ENCODE data around the gene XAF1.
"Not testable (repeated sequence)": the region's sequence is repeated elsewhere in the genome, so short reads cannot be mapped to it uniquely, and the experiment has no call there.

XAF1 gene

DNA sequence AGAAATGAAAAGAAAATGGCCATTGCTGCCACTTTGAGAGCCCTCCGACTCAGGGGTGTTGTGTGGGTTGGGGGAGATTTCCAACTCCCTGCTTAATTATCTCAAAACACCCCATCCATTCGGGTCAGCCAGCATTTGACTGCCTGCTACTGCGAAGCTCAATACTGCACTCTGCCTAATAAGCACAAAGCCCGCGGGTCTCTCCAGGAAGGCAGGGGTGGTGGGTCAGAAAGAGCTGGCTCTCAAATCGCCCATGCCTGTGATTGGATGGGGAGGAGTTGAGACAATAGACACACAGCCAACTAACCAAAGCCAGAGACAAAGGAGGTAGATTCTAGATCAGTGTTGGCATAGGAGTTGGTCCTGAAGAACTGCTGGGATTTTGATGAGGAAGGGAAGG lies 2.3 kb upstream of the XAF1 start:
- DNase-seq (ENCODE audit: low read depth, low spot score) = peak; percentile 45

- no peak for DNase-seq (ENCODE audit: low read depth, low spot score)
These were observed 565 bp upstream of the XAF1 start for GRCh38 chr17:6755281-6755680.

- DNase-seq (ENCODE audit: low read depth, low spot score) = no peak
These were observed 682 bp downstream of the XAF1 start for GRCh38 chr17:6756425-6757031.

DNA sequence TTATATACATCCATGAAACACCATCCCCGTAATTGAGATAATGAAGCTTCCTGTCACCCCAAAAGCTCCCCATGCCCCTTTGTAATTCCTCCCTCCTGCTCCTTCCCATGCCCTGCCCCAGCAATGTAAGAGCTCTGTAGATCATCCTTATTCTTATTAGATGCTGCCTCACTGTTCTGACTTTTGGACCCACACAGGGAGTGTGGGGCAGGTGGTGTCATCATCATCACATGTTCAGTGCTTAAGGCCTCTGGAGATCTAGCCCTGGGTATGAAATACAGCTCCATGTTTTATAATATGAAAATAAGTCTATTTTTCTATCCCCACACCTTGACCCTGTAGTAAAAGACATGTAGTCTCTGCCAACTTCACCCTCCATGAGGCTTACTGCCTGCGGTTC lies 1.9 kb downstream of the XAF1 start:
- DNase-seq (ENCODE audit: low read depth, low spot score) = no peak

- DNase-seq (ENCODE audit: low read depth, low spot score) = no peak
These were observed 5.9 kb downstream of the XAF1 start for GRCh38 chr17:6761779-6762178.

DNA sequence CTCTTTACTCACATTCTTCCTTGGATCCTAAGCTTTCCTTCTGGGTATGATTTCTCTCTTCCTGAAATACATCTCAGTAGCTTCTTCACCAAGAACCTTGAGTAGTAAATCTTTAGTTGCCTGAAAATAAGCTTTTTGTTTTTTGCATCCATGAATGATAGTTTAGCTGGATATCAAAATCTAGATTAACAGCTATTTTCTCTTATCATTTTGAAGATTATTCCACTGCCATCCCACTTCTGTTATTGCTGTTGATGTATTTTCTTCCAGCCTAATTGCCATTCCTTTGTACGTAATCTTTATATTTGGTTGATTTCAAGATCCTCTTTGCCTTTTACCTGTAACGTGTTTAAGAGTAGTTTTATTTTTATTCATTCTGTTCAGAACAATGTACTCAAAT lies 12.6 kb downstream of the XAF1 start:
- DNase-seq (ENCODE audit: low read depth, low spot score) = no peak

- no peak for DNase-seq (ENCODE audit: low read depth, low spot score)
These were observed 16.2 kb downstream of the XAF1 start for GRCh38 chr17:6772016-6772415.

GRCh38 chr17:6774906-6775305 lies 19.1 kb downstream of the XAF1 start:
- not testable (repeated sequence) for DNase-seq (ENCODE audit: low read depth, low spot score)

- DNase-seq (ENCODE audit: low read depth, low spot score) = peak; percentile 24
These were observed 20.1 kb downstream of the XAF1 start, which contains the start of gene FBXO39 for GRCh38 chr17:6775871-6776405. Gene FBXO39, plus strand, starts transcription at chr17:6776215. Its CDS starts 3,654 bp downstream, at chr17:6779869.

DNA sequence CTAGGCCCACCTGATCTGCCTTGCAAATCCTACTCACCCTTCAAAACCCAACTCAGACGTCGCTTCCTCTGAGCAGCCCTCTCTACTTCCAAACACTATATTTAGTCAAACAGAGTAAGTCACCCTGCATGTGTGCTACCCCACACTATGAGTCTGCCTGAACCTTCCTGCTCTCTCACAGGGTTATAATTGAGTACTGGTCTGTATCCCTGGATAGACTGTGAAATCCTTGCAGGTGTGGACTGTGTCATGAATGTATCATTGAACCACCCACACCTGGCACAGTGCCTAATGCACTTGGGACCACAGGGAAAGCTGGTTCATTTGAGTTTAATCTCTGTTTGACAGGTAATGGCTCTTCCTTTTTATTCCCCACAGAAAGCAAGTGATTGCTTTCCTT lies 23.6 kb downstream of the XAF1 start:
- no peak for DNase-seq (ENCODE audit: low read depth, low spot score)

DNA sequence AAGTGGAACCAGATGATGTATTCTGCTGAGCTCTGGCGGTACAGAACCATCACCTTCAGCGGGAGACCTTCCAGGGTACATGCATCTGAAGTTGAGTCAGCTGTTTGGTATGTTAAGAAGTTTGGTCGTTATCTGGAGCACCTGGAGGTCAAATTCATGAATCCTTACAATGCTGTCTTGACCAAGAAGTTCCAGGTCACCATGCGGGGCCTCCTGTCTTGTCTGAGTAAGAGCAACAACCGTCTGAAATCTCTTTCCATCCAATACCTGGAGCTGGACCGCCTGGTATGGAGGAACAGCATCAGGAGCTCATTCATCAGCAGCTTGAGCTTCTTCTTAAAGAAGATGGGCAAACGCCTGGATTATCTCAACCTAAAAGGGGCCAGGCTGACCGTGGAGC lies 24.2 kb downstream of the XAF1 start:
- no peak for DNase-seq (ENCODE audit: low read depth, low spot score)

GRCh38 chr17:6780886-6781285 lies 25.0 kb downstream of the XAF1 start:
- no peak for DNase-seq (ENCODE audit: low read depth, low spot score)

- no peak for DNase-seq (ENCODE audit: low read depth, low spot score)
These were observed 26.4 kb downstream of the XAF1 start for GRCh38 chr17:6782244-6782643.

- DNase-seq (ENCODE audit: low read depth, low spot score) = peak; percentile 55
These were observed 30.8 kb downstream of the XAF1 start for GRCh38 chr17:6786618-6787017.

DNA sequence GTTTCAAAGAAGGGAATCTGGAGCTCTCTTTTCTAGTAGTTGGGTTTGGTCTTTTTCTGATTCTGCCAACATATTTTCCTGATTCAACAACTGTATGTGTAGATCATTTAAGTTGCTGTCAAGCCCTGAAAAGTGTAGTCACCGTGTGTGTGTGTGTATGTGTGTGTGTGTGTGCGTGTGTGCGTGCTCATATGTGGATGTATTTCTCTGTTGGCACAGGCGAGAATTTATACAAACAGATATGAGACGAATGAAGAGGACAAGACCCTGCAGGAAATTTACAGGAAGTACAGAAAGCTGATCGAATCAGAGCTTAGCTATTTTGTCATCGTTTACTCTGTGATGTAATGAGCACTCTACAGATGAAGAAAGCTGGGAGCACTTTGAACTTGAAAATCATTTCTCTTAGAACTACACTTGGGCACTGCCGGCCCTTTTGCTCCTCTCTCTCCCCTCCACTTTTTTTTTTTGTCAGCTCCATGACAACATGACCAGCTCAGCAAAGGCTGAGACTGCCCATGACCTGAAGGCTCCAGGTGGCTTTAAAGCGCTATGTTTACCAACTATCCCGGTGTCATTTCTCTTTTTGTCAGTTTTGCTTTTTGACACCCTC lies 31.3 kb downstream of the XAF1 start:
- DNase-seq (ENCODE audit: low read depth, low spot score) = no peak

- DNase-seq (ENCODE audit: low read depth, low spot score) = no peak
These were observed 33.3 kb downstream of the XAF1 start for GRCh38 chr17:6789146-6789545.

DNA sequence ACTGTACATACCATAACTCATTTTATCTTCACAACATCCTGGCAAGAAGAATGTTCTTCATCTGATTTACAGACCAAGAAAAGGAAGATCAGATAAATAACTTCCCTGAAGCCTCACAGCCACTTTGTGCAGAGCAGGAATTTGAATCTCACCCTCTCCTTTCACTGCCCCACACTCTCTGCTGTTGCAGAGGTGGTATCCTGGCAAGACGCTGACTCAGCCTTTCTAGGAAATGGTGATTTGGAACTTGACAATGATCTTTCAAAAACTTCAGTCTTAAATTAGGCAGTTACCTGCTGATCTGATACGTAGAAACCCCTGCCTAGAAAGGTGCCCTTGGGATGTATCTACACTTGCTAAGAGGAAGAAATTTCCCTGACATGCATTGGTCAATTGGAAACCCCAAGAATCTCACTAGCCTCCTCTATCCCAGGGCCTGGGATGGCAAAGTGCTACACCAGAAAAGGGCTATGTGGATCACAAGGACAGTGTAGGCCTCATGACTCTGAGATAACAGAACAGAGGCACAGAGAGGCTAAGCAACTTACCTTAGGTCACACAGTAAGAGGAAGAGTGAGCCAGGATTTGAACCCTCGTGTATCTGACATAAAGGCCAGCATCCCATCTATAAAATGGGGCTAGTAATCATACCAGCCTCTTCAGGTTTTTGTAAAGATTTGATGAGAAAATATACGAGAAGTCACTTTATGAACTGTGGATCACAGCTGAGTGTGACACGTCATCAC lies 38.1 kb downstream of the XAF1 start:
- DNase-seq (ENCODE audit: low read depth, low spot score) = no peak

- no peak for DNase-seq (ENCODE audit: low read depth, low spot score)
These were observed 40.4 kb downstream of the XAF1 start for GRCh38 chr17:6796017-6796886.

GRCh38 chr17:6796887-6797490 lies 41.1 kb downstream of the XAF1 start:
- peak; percentile 28 for DNase-seq (ENCODE audit: low read depth, low spot score)

GRCh38 chr17:6797718-6798351 lies 42.0 kb downstream of the XAF1 start:
- DNase-seq (ENCODE audit: low read depth, low spot score) = no peak

DNA sequence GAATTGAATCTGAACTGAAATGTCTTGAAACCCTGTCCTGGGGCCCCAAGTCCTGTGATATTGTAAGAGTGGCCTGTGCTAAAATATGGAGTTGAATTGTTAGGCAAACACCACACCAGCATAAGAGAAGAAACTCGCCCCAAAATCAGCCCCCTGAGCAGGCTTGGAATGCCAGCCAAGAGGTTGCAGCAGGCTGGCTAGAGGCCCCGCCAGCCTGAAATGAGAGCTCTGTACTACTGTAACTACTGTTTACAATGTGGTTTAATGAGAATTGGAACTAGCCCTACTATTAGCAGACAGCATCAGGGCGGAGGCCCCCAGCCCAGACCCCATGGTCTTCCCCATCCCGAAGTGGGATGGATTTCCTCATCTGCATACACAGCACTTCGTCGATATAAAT lies 43.9 kb downstream of the XAF1 start:
- no peak for DNase-seq (ENCODE audit: low read depth, low spot score)

Measured in astrocyte of the hippocampus (primary cell).